GM12865 (cell line): ENCODE results near the gene ZMYND10.

ENCODE experiments used
- DNase-seq: peaks from one replicate; pipeline ENCODE4 v3.0.0; 2010; ENCODE audit warnings: low read depth
- H3K4me3 ChIP-seq: 2 replicates; pipeline ENCODE4 v1.5.1; 2011; ENCODE audit warnings: mild to moderate bottlenecking, low read depth, low read length, control low read depth
- TF ChIP-seq, protein P1 (sequence below): IDR thresholded peaks from 2 replicates; pipeline ENCODE4 v1.5.1; 2011; ENCODE audit warnings: low read length, control low read depth, low read depth, inconsistent platforms; ENCODE audit not compliant: insufficient read depth; ENCODE audit errors: missing control alignments

Gene ZMYND10

DNA sequence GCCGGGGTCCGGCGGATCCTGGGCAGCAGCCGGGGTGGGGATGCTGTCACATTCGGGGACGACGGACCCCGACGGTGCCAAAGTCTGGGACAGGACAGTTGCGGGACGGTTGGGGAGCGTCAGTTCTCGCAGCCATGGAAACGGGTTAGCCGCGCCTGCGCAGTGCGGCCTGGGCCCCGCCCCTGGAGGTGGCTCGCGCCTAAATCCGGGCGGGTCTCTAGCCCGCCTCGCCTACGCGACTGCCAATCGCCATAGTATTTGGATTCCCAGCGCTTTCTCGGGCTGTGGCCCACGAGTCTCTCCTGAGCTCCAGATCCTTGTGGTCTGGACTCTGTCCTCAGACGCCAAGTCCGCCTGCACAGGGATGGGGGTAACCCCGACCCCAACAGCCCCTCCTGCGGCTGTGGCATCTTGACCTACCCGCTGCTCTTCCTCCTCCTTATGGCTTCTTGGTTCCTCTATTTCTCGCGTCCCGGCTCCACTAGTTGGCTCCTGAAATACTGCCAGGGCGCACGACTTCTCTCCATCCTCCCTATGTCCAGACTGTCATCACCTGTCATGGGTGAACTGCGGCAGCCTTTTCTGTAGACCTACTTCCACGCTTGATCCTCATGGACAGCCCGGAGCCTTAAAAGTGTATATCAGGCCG is at the start of gene ZMYND10:
Gene ZMYND10, minus strand, starts transcription at position 147 of the 649 bp plus-strand sequence. CDS start 153 bp downstream, outside the sequence.
- TF ChIP-seq, protein P1, sequence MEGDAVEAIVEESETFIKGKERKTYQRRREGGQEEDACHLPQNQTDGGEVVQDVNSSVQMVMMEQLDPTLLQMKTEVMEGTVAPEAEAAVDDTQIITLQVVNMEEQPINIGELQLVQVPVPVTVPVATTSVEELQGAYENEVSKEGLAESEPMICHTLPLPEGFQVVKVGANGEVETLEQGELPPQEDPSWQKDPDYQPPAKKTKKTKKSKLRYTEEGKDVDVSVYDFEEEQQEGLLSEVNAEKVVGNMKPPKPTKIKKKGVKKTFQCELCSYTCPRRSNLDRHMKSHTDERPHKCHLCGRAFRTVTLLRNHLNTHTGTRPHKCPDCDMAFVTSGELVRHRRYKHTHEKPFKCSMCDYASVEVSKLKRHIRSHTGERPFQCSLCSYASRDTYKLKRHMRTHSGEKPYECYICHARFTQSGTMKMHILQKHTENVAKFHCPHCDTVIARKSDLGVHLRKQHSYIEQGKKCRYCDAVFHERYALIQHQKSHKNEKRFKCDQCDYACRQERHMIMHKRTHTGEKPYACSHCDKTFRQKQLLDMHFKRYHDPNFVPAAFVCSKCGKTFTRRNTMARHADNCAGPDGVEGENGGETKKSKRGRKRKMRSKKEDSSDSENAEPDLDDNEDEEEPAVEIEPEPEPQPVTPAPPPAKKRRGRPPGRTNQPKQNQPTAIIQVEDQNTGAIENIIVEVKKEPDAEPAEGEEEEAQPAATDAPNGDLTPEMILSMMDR: no peak
- DNase-seq: peak; percentile 78
- peak within 1 kb of the TSS; percentile 27 for H3K4me3 ChIP-seq

DNA sequence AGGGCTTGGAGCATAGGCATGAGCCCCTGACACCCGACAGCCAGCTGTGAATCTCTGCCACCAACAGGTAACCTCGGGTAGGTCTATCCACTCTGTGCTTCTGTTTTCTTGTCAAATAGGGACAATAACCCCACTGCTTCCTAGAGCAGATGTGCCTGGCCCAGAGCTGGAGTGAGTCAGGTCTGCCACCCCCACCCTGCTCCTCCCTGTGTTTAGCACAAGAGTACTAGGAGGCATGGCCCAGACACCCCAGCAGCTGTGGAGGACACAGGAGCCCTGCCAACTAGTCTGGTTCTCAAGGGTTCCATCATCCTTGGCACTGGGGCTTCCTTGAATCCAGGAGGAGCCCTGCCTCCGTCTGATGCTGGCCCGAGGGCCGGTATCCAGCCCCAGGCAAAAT is 47.5 kb upstream of the ZMYND10 start:
- DNase-seq: no peak
- TF ChIP-seq, protein P1: no peak
- H3K4me3 ChIP-seq: no peak overlapping the region

DNA sequence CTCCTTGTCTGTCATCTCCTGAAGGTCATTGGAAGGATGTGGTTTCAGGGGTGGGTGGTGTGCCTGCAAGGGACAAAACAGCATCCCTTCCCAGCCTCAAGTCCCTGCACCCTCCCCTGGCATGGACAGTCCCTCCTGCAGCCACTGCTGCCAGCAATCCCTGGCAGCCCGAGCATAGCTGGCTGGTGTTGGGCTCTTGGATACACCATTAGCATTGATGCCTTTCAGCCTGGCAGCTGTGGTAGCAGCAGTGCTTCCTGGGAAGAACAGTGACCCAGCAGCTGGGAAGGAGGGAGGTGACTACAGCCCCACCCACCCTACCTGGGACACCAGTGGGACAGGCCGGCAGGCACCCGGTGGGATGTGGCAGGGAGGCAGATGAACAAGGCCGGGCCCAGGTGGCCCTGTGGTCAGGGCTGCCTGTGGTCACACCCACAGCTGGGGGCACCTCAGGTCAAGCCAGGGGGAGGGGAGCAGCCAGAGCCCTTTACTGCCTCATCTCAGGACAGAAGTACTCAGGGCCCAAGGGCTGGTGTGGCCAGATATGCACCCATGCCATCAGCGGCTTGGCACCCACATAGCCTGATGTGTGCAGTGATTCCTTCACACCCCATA is 46.7 kb upstream of the ZMYND10 start:
- no peak for DNase-seq
- TF ChIP-seq, protein P1: no peak
- H3K4me3 ChIP-seq: no peak overlapping the region

DNA sequence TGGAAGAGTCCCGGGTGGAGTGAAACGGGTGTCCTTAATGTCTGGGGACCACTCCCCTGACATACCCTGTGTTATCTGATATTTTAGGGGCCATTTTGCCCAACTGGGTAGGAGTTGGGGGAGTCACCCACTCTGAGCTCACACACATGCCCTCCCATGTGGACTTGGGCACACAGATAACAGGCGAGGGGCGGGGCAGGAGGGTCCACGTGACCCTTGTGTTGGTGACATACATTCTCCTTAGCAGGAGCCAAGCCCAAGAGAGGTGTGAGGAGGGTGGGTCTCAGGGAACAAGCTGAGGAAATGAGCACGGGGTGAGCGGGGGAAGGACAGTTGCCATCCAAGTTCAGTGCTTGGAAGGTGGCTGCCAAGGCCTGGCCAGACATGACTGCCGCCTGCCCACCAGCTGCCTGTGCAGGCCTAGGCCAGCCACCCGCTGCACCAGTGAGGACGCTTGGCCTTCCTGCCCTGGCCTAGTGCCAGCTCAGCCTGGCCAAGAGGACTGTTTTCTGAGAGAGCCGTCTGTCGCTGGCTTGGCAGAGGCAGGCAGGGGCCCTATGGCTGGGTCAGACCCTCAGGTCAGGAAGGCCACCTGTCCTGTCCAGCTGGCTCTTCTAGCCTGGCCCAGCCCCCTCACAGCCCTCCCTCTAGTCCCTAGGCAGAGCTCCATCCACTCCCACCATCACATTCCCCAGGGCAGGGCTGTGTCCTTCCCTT is 45.1 kb upstream of the ZMYND10 start:
- no peak overlapping the region for H3K4me3 ChIP-seq
- no peak for DNase-seq
- TF ChIP-seq, protein P1: no peak

DNA sequence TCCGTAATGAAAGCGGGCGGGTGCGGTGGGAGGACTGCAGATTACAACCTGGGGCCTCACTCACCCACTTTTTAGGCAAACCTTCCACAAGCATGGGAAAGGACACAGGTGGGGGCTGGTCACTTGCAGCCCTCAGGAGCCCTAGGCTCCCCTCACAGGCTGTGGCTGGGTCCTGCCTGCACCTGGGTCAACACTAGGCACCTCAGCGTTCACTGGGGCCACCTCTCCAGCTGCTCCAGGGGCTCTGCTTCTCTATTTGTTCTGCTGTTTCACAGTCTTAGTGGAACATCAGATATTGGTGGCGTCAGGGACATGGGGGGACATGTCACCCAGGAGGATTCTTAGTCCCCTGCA is 43.9 kb upstream of the ZMYND10 start:
- no peak overlapping the region for H3K4me3 ChIP-seq
- TF ChIP-seq, protein P1: no peak
- DNase-seq: no peak

DNA sequence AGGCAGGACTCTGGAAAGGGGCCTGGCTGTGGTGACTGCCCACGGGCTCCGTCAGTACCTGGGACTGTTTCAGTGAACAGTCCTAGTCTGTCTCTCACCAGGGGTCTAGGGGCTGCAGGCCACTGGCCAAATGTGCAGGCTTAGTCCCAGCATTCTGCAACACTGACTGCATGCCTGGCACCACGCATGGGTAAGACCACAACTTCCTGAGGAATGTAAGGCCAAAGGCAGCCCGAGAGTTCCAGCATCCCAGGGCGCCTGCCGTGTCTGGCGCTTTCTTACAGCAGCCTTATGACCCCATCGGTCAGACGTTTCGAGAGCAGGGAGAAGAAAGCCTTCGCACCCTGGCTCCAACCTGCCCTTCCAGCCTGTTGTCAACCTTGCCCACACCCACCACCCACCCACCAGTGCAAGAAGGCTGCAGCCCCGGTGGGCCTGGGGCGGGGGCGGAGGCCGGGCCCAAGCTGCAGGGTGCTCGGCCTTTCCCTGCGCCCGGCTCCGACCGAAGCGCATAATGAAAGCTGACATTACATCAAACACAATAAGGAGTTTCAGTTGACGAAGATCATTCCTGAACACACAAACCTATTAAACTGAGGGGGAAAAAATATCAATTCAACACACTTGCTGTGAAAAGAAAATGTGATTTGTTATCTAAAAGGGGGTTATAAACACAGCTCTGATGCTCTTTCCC is 43.3 kb upstream of the ZMYND10 start:
- DNase-seq: no peak
- no peak overlapping the region for H3K4me3 ChIP-seq
- TF ChIP-seq, protein P1: no peak
